Measurements from ENCODE around the gene ANKDD1B.

GRCh38 chr5:75568202-75568601, 43.1 kb upstream of the ANKDD1B start:
- TF ChIP-seq EP300 (IDR thresholded peaks at IDR 0.05), result no peak
- TF ChIP-seq CTCF (IDR thresholded peaks at IDR 0.05), result no peak
- TF ChIP-seq POLR2AphosphoS5 (IDR thresholded peaks at IDR 0.05), result no peak
- no peak for TF ChIP-seq POLR2A (IDR thresholded peaks at IDR 0.05; ENCODE audit: low read depth)

Measured in esophagus muscularis mucosa (tissue), 4 donors.